Spleen (tissue), 11 donors: ENCODE results near the gene BRD1. TPM values are rescaled to one million over a fixed set of nuclear protein-coding genes. Genes with fewer than 3 reads are reported as not detected.

ENCODE experiments used
- DNase-seq: peaks from one replicate; pipeline ENCODE4 v3.0.0-alpha.2; 2020
- H3K27ac ChIP-seq, 8 donors: fragments of 200-600 bp; sonication (generic) in 7 of 8; 1 replicate in 4 of 8; 2 replicates in 4 of 8; pipeline versions ENCODE4 v1.5.0 to v1.8.0; 2016 to 2021; ENCODE audit warnings: inconsistent platforms in 4 of 8, mild to moderate bottlenecking in 4 of 8, moderate library complexity in 1 of 8
- H3K27me3 ChIP-seq, 7 donors: fragments of 200-600 bp; sonication (generic) in 6 of 7; replicated peaks in 1 of 7; 1 replicate in 4 of 7; 2 replicates in 3 of 7; pipeline versions ENCODE4 v1.5.0 to v1.8.0; 2016 to 2021; ENCODE audit warnings: inconsistent platforms in 3 of 7, mild to moderate bottlenecking in 1 of 7
- H3K36me3 ChIP-seq, 6 donors: fragments of 200-600 bp; sonication (generic) in 5 of 6; 1 replicate in 4 of 6; 2 replicates in 2 of 6; pipeline versions ENCODE4 v1.5.0 to v1.8.0; 2016 to 2021; ENCODE audit warnings: inconsistent platforms in 2 of 6
- H3K4me1 ChIP-seq, 6 donors: fragments of 200-600 bp; sonication (generic) in 5 of 6; 1 replicate in 3 of 6; 2 replicates in 3 of 6; pipeline versions ENCODE4 v1.5.0 to v1.8.0; 2016 to 2021; ENCODE audit warnings: inconsistent platforms in 3 of 6
- H3K4me3 ChIP-seq, 8 donors: fragments of 200-600 bp; sonication (generic) in 7 of 8; 1 replicate in 4 of 8; 2 replicates in 4 of 8; pipeline versions ENCODE4 v1.5.0 to v1.8.0; 2016 to 2021; ENCODE audit warnings: inconsistent platforms in 4 of 8, mild to moderate bottlenecking in 4 of 8, moderate library complexity in 2 of 8
- H3K9me3 ChIP-seq, 8 donors: fragments of 200-600 bp; sonication (generic) in 7 of 8; 1 replicate in 4 of 8; 2 replicates in 4 of 8; pipeline versions ENCODE4 v1.5.0 to v1.8.0; 2016 to 2021; ENCODE audit warnings: inconsistent platforms in 4 of 8
- CTCF ChIP-seq, 11 experiments: fragments of 200-600 bp in 7 of 11; fragments of 450-650 bp in 4 of 11; sonication (generic) in 4 of 11; IDR thresholded peaks in 8 of 11; conservative IDR thresholded peaks in 3 of 11; 1 replicate in 7 of 11; 2 replicates in 4 of 11; pipeline versions ENCODE4 v1.4.0 to v1.8.0; 2016 to 2021; ENCODE audit warnings: antibody characterized with exemption in 11 of 11, inconsistent platforms in 4 of 11, mild to moderate bottlenecking in 1 of 11
- POLR2A ChIP-seq, 3 donors: fragments of 450-650 bp; IDR thresholded peaks; one replicate each; pipeline ENCODE4 v1.5.1; 2017; ENCODE audit warnings: antibody characterized with exemption in 3 of 3, mild to moderate bottlenecking in 1 of 3
- POLR2AphosphoS5 ChIP-seq, 3 donors: sonication (generic); formaldehyde crosslinking; IDR thresholded peaks; one replicate each; pipeline ENCODE4 v1.5.1; 2017; ENCODE audit warnings: antibody characterized with exemption in 3 of 3
- WGBS, 5 donors: extraction: QIAGEN DNeasy Blood & Tissue Kit in 3 of 5; methylation state at CpG; one replicate each; pipeline versions ENCODE4 v1.1.5 to v1.1.7; 2013 to 2018; 5-methylcytosine and 5-hydroxymethylcytosine counted together
- intact Hi-C: fragments of 100-400 bp; cut with DNase I; formaldehyde crosslinking; loops from one replicate; pipeline ENCODE4 v1.15.0; 2023; ENCODE audit warnings: low total_unique reads
- polyA plus RNA-seq, 3 donors: library from polyadenylated mRNA; stranded (reverse); fragments of 200-250 nt; gene quantifications; one replicate each; pipeline ENCODE4 v1.2.1, GENCODE V29; 2013
- total RNA-seq, 7 donors: library from RNA; depleted of rRNA in 3 of 7; stranded (reverse); fragments of >200 nt in 3 of 7; fragmentation: NEBNext Ultra II Directional in 4 of 7; extraction: Animal tissue kit (Norgen Biotek cat#: 25700) in 4 of 7; gene quantifications; one replicate each; pipeline versions ENCODE4 v1.1.0 to v1.2.1, GENCODE V29; 2016 to 2021
- donor health status: healthy with polysubstance abuse.
- donor health status: DM: no; HTN: no; CAD: no; lungs with moderate emphysema.
- donor health status: DM: no; HTN: no; CAD: no.
- donor health status: Bipolar disorder and iron deficiency.
- donor health status: healthy.
- donor health status: DM: no; HTN: no; CAD: no.
- donor health status: DM: yes; HTN: yes; CAD: no.

The BRD1 gene
- total and polyA plus RNA-seq, 10 donors, result 14.2 to 59.6 (median 37.4) TPM

- H3K36me3 ChIP-seq, result peaks cover 3 to 87% (median 59%) of the 10 kb centered on the region in 6 donors
- H3K4me1 ChIP-seq, result peaks cover 0 to 23% (median 4%) of the 10 kb centered on the region in 6 donors
- intact Hi-C loops, result no loop called here
Measured at GRCh38 chr22:49774499-49775151, 53.0 kb downstream of the BRD1 start.

GRCh38 chr22:49774046-49774445 is 53.6 kb downstream of the BRD1 start:
- Histone ChIP-seq H3K9me3 (no peaks in the 10 kb centered on the region), H3K27me3 (no peaks in the 10 kb centered on the region), H3K4me1 (peaks cover 0 to 23% (median 3%) of the 10 kb centered on the region in 6 donors), H3K36me3 (peaks cover 3 to 82% (median 56%) of the 10 kb centered on the region in 6 donors), H3K27ac (no peak overlapping the region), H3K4me3 (no peak overlapping the region)
- TF ChIP-seq POLR2A (IDR thresholded peaks at IDR 0.05) (no peak), CTCF (IDR thresholded peaks at IDR 0.05 in 8 of 11, conservative IDR thresholded peaks at IDR 0.05 in 3 of 11) (no peak), POLR2AphosphoS5 (IDR thresholded peaks at IDR 0.05) (no peak)
- intact Hi-C loops, result no loop called here
- no peak for DNase-seq
- 94 to 96% (median 95%) methylated on average over 21 of the region's 21 CpGs for WGBS, 5 donors

More at GRCh38 chr22:49774499-49775151, 53.0 kb downstream of the BRD1 start:
- no peak overlapping the region for H3K27ac ChIP-seq
- WGBS, 5 donors, result 67 to 83% (median 80%) methylated on average over 15 to 21 of the region's 21 CpGs
- H3K27me3 ChIP-seq, result no peaks in the 10 kb centered on the region
- no peak overlapping the region for H3K4me3 ChIP-seq
- no peak for DNase-seq
- TF ChIP-seq CTCF (IDR thresholded peaks at IDR 0.05 in 8 of 11, conservative IDR thresholded peaks at IDR 0.05 in 3 of 11) (no peak), POLR2AphosphoS5 (IDR thresholded peaks at IDR 0.05) (peak in 1 of 3 donors; percentile 29)
- H3K9me3 ChIP-seq, result no peaks in the 10 kb centered on the region

GRCh38 chr22:49773531-49773930 is 54.1 kb downstream of the BRD1 start:
- intact Hi-C loops, result no loop called here
- H3K27ac ChIP-seq, result no peak overlapping the region
- H3K36me3 ChIP-seq, result peaks cover 3 to 77% (median 54%) of the 10 kb centered on the region in 6 donors
- no peaks in the 10 kb centered on the region for H3K9me3 ChIP-seq
- no peak for TF ChIP-seq POLR2AphosphoS5 (IDR thresholded peaks at IDR 0.05)
- no peak for DNase-seq
- WGBS, 5 donors, result 91 to 98% (median 94%) methylated on average over 11 of the region's 11 CpGs
- H3K27me3 ChIP-seq, result no peaks in the 10 kb centered on the region
- no peak overlapping the region for H3K4me3 ChIP-seq
- peaks cover 0 to 20% (median 2%) of the 10 kb centered on the region in 6 donors for H3K4me1 ChIP-seq

- H3K4me3 ChIP-seq, result no peak overlapping the region
- DNase-seq, result no peak
- WGBS, 5 donors, result 26 to 40% (median 37%) methylated on average over 14 to 16 of the region's 16 CpGs
- intact Hi-C loops, result no loop called here
- TF ChIP-seq CTCF (IDR thresholded peaks at IDR 0.05 in 8 of 11, conservative IDR thresholded peaks at IDR 0.05 in 3 of 11) (no peak), POLR2AphosphoS5 (IDR thresholded peaks at IDR 0.05) (peak in 1 of 3 donors; percentile 59), POLR2A (IDR thresholded peaks at IDR 0.05) (no peak)
- H3K27ac ChIP-seq, result no peak overlapping the region
- H3K36me3 ChIP-seq, result peaks cover 3 to 68% (median 50%) of the 10 kb centered on the region in 6 donors
- no peaks in the 10 kb centered on the region for H3K27me3 ChIP-seq
- peaks cover 0 to 20% (median 2%) of the 10 kb centered on the region in 6 donors for H3K4me1 ChIP-seq
- H3K9me3 ChIP-seq, result no peaks in the 10 kb centered on the region
Measured at GRCh38 chr22:49772692-49773091, 55.0 kb downstream of the BRD1 start.
